ENCODE results near the gene SUCLG2.

GRCh38 chr3:67630666-67631362, 23.6 kb downstream of the SUCLG2 start:
- TF ChIP-seq CTCF (IDR thresholded peaks at IDR 0.05; ENCODE audit: low read length) (no peak), EZH2phosphoT487 (IDR thresholded peaks at IDR 0.05; ENCODE audit: low read length) (no peak)

Measured in MM.1S (cell line).